GM19351 (cell line): ENCODE measurements around the gene MRPL28.
"Not testable (repeated sequence)": the region's sequence is repeated elsewhere in the genome, so short reads cannot be mapped to it uniquely, and the experiment has no call there.

Experiments
- ATAC-seq: cut with Tn5 transposase; IDR thresholded peaks from one replicate; pipeline ENCODE4 v1.9.1; 2021; ENCODE audit warnings: mild to moderate bottlenecking, moderate library complexity; ENCODE audit not compliant: unreplicated experiment

MRPL28 gene

GRCh38 chr16:374616-374926, 4.2 kb upstream of the MRPL28 start:
- no peak for ATAC-seq

DNA sequence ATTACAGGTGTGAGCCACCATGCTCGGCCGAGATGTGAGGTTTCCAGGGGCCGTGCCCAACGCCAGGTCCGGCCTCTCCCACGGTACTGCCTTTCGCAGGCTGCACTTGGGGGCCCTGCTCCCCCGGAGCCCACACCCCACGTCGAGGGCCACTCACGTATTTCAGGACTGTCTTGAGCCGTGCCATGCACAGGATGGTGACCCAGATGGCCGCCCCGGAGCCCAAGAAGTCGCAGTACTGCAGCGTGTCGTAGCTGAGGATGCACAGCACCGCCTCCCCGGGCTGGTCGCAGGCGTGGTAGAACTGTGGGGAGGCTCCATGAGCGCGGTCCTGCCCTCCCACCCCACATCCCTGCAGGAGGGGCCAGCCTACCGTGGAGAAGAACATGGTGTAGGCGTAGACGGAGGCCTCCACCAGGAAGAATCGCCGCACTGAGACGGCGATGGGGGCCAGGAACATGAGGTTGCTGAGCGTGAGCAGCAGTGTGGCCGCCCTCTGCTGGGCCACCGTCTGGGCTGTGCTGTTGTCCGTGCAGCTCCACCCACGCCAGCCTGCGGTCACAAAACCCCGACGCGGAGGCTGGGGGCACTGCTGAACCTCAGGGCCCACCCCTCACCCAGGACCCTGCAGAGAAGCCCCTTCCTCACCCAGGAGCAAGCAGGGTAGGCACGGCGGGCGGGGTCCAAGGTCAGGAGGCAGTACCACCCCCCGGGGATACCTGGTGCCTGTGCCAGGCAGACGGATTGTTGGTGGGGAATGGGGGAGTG, 3.7 kb upstream of the MRPL28 start:
- no peak for ATAC-seq

DNA sequence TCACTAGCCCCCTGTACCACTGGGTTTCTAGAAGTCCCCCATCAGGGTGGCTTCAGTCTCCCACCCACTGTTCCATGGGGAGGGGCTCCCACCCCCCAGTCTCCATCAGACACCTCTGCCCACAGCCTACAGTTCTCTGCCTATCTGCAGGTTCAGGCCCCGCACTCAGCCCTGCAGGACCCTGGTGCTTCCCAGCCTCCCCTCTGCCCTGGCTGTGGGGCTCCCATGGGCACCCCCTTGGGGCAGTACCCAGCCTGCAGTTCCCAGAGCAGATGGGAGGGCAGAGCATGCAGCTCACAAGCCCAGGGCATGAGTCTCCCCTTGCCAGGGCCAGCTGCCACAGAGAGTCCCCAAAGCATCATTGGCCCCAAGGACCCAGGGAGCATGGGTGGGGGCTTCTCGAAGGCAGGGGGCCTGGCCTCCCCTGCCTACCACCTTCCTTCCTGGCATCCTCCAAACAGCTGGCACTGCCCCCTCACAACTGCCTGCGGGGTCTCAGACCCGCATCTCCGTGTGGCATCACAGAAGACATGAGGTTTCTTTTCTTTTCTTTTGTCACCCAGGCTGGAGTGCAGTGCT, 2.8 kb upstream of the MRPL28 start:
- no peak for ATAC-seq

- ATAC-seq, result no peak
Observed at GRCh38 chr16:372302-372983, 2.1 kb upstream of the MRPL28 start.

GRCh38 chr16:371515-372301, 1.4 kb upstream of the MRPL28 start:
- ATAC-seq, result no peak

GRCh38 chr16:370979-371514, 709 bp upstream of the MRPL28 start:
- no peak for ATAC-seq

DNA sequence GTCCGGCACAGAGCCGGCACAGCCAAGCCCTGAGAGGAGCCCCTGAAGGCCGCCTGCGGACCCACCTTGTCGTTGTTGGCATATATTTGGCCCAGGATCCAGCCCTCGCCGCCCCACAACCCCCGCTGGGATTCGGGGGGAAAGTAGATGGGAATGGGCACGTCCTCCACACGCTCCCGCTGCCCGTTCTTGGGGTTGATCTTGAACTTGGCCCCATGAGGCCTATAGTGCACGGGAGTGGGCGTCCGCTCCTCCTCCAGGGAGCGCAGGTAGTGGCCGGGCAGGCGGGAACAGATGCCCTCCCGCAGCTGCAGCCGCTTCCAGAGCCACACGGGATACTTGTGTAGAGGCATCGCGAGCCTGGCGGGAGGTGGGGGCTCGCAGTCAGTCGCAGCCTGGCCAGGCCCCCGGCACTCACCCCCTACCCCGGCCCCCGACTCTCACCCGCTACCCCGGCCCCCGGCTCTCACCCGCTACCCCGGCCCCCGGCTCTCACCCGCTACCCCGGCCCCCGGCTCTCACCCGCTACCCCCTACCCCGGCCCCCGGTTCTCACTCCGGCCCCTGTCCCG, 387 bp downstream of the MRPL28 start:
- no peak for ATAC-seq

- no peak for ATAC-seq
Observed at GRCh38 chr16:369275-369865, 968 bp downstream of the MRPL28 start.

- ATAC-seq, result no peak
Observed at GRCh38 chr16:368388-369158, 1.8 kb downstream of the MRPL28 start.

GRCh38 chr16:367333-367903, 2.9 kb downstream of the MRPL28 start:
- ATAC-seq, result no peak

DNA sequence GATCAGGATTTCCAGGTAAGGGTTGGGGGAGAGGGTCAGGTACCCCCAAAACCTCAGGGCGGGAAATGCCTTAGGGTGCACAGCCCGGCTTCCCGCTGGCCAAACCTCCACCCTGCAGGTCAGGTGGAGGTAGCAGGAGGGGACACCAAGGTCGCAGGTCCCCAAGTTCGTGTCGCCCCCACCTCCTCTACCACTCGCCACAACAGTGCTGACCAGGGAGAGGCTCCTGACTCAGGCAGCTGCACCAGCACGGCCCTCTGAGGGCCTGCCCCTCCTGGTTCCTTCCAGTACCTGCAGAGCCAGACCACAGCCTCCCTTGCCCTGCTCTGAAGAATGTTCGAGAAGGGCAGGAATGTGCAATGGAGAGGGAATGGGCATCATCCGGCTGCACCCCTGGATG, 3.9 kb downstream of the MRPL28 start:
- no peak for ATAC-seq

DNA sequence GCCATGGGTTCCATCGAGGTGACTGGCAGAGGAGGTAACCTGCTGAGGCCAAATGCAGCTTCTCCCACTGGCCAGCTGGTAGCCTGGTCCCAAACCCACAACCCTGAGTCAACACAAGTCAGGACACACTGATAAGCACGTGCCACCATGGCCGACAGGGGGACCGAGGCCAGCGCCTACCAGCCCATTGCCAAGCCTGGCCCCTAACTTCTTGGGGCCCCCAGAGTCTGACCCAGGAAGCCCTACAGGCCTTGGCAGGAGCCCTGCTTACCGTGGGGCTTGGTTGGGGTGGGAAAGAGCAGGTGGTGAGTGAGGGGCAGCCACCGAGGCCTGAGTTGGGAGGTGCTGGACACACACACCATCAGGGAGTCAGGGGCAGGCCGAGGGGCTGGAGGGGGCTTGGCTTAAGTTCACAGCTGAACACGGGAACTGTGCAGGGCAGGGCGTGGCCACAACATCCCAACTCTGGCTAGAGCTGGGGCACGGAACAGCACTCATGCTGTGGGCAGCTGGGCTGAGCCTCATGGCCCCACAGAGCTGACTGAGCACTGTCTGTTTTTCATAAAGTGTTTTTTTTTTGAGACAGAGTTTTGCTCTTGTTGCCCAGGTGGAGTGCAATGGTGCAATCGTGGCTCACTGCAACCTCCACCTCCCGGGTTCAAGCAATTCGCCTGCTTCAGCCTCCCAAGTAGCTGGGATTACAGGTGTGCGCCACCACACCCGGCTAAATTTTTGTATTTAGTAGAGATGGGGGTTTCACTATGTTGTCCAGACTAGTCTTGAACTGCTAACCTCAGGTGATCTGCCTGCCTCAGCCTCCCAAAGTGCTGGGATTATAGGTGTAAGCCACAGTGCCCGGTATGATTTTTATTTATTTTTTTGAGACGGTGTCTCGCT, 5.5 kb downstream of the MRPL28 start:
- no peak for ATAC-seq

DNA sequence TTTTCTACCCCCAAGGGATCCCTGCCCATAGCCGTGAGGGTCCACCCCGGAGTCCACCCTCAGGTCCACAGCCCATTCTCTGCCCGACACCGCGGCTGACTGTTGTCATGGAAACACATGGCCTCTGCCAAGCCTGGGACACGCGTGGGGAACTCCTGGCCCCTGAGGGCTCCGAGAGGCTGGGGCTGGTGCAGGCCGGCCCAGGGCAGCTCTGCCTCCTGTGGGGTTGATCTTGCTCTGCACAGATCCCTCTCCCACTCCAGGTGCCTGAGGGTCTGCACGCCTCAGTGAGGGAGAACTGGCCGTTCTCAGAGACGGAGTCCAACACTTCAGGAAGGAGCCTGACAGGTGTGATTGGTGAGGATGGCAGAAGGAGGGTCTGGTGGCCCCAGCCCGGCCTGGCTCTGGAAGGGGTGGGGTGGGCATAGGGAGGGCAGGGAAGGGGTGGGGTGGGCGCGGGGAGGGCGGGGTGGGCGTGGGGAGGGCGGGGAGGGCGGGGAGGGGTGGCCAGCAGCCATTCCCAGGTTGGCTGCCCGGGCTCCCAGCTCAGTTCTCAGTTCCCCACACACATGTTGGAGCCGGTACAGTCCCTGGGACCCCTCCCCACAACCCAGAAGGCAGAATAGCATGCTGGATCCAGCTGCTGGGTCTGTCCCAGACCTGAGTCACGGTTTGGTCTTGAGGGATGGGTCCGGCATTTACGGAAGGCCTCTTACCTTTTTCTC, 6.4 kb downstream of the MRPL28 start:
- ATAC-seq, result no peak

GRCh38 chr16:363110-363765, 7.1 kb downstream of the MRPL28 start:
- no peak for ATAC-seq

GRCh38 chr16:362702-362999, 7.7 kb downstream of the MRPL28 start:
- not testable (repeated sequence) for ATAC-seq

DNA sequence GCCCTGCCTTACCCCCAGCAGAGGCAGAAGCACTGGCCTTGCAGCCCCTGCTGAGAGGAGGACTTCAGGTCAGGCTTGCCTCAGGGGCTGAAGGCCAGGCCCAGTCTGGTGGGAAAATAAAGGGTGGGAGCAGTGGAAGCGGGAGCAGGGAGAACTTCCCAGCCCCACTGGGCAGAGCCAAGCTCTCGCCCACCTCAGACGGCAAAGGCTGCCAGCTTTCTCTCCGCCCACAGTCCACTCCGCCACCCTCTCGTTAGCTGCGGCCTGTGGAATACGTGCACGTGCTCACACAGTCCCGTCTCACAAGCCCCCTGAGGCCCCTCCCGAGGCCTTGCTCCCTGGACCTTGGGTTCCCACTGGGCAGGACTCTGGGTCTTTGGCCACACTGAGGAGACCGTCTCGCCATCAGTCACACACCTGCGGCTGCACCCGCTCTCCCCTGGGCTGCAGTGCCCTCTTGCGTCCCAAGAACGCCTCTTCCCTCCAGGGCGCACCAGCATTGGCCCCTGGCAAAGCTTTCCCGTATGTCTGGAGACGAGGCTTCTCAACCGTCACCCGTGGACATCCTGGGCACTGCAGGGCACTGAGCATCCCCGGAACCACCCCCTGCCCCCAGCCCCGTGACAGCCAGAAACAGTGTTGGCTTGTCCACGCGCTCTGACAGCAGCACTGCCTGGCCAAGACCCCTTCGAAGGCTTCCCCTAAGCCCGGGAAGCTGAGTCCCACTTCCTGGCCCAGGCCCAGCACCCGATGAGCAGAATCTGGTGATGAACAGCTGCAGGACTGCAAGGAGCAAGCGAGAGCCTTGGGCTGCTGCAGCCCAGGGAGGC, 8.3 kb downstream of the MRPL28 start:
- no peak for ATAC-seq
